ENCODE results near the gene CAPSL.

Gene CAPSL

DNA sequence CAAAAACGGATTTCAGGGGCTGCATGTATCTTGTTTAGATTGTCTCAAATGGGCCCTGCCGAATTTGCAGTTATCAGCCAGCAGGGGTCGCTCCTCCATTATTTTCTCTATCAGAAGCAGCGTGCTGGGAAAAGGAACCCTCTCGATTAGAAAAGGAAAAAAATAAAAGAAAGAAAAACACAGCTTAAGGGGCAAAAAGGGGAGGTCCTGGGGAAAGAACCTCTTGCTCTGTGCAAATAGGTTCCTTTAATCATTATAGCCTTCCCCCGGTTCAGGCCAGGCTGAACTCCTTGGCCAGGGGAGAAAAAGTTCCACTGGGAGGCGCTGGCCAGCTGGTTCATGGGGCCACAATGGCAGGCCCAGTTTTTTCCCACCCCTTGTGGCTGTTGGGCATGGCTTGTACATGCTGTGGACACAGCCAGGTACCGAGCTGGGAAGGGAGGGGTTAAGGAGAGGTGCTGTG is 25.0 kb upstream of the CAPSL start:
- DNase-seq (ENCODE audit: low spot score) = no peak
- TF ChIP-seq, protein P1, sequence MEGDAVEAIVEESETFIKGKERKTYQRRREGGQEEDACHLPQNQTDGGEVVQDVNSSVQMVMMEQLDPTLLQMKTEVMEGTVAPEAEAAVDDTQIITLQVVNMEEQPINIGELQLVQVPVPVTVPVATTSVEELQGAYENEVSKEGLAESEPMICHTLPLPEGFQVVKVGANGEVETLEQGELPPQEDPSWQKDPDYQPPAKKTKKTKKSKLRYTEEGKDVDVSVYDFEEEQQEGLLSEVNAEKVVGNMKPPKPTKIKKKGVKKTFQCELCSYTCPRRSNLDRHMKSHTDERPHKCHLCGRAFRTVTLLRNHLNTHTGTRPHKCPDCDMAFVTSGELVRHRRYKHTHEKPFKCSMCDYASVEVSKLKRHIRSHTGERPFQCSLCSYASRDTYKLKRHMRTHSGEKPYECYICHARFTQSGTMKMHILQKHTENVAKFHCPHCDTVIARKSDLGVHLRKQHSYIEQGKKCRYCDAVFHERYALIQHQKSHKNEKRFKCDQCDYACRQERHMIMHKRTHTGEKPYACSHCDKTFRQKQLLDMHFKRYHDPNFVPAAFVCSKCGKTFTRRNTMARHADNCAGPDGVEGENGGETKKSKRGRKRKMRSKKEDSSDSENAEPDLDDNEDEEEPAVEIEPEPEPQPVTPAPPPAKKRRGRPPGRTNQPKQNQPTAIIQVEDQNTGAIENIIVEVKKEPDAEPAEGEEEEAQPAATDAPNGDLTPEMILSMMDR (IDR thresholded peaks at IDR 0.05; ENCODE audit: borderline replicate concordance, control extremely low read depth, extremely low read depth, insufficient read depth, missing control alignments) = no peak
- in situ Hi-C loops (cut with MboI; ENCODE audit: low sequenced_read_pairs, unreplicated experiment) = no loop called here

DNA sequence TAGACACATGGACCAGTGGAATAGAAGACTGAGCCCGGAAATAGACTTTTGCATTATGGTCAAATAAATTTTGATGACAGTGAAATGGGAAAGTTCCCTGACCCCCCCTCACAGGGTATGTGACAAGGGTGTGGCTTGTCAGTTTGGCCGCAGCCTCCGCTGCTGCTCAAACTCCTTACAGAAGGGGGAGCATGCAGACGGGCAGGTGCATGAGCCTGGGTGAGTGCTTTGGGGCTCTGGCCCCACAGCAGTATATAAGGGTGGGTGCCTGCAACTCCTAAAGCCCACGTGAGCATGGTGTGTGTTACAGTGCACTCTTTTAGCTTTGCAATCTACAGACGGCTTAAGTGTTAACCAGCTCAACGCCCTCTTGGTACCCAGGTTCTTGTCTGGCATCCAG is 21.9 kb upstream of the CAPSL start:
- no peak for DNase-seq (ENCODE audit: low spot score)
- in situ Hi-C loops (cut with MboI; ENCODE audit: low sequenced_read_pairs, unreplicated experiment) = no loop called here
- TF ChIP-seq, protein P1 (IDR thresholded peaks at IDR 0.05; ENCODE audit: borderline replicate concordance, control extremely low read depth, extremely low read depth, insufficient read depth, missing control alignments) = no peak

- in situ Hi-C loops (cut with MboI; ENCODE audit: low sequenced_read_pairs, unreplicated experiment) = no loop called here
- DNase-seq (ENCODE audit: low spot score) = no peak
- TF ChIP-seq, protein P1 (IDR thresholded peaks at IDR 0.05; ENCODE audit: borderline replicate concordance, control extremely low read depth, extremely low read depth, insufficient read depth, missing control alignments) = no peak
Observed at GRCh38 chr5:35956429-35956828, 18.0 kb upstream of the CAPSL start.

DNA sequence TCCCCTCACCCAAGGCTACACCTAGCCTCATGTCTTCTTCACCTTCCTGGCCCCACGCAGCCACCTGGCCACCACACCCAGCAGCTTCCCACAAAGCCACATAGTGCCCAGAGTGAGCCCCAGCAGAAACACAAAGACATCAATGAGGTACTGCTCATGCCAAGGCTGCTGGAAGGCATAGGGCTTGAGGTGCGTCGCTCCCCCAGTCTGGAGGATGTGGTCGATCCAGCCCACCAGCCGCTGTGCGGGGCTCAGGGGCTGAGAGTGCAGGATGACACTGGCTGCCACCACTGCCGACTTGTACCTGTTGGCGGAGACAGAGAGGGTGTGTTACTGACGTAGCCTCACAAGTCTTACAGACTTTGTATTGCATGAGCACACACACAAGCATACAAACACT is 15.8 kb upstream of the CAPSL start:
- in situ Hi-C loops (cut with MboI; ENCODE audit: low sequenced_read_pairs, unreplicated experiment) = no loop called here
- TF ChIP-seq, protein P1 (IDR thresholded peaks at IDR 0.05; ENCODE audit: borderline replicate concordance, control extremely low read depth, extremely low read depth, insufficient read depth, missing control alignments) = no peak
- DNase-seq (ENCODE audit: low spot score) = no peak

DNA sequence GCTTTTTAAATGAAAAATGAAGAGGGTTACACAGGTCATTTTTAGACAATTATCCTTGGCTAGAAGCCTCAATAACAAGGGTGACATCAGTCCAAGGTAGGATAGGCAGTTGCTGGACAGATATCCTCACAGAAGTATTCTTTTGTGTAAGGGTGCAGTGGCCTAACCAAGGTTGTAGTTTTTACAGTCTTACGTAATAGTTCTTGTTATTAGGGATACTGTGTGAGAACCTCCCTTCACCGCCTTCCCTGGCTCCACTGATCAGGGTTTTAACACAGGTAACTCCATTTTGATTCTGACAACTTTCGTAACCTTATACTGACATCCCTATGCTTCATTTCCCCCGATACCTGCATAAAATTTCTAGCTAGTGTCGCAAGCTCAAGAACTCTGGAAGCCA is 8.7 kb upstream of the CAPSL start:
- TF ChIP-seq, protein P1 (IDR thresholded peaks at IDR 0.05; ENCODE audit: borderline replicate concordance, control extremely low read depth, extremely low read depth, insufficient read depth, missing control alignments) = no peak
- no peak for DNase-seq (ENCODE audit: low spot score)
- in situ Hi-C loops (cut with MboI; ENCODE audit: low sequenced_read_pairs, unreplicated experiment) = no loop called here

DNA sequence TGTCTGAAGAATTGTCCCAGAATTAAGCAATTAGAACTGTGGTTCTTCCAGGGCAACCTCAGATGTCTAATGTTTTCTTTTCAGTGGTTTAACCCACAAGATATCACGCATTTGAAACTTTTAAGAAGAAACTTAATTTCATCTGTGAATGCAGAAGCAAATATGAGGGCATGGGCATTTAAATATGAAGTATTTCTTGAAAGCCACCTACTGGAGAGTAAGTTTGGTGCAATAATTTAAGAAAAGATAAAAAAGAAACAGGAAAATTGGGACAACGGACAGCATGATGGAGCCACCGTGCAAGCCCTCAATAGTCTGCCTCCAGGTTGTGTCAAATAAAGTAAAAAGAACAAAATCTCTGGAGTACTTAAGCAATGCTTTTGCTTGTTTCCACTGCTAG is 1.2 kb upstream of the CAPSL start:
- TF ChIP-seq, protein P1 (IDR thresholded peaks at IDR 0.05; ENCODE audit: borderline replicate concordance, control extremely low read depth, extremely low read depth, insufficient read depth, missing control alignments) = no peak
- in situ Hi-C loops (cut with MboI; ENCODE audit: low sequenced_read_pairs, unreplicated experiment) = no loop called here
- no peak for DNase-seq (ENCODE audit: low spot score)
